GM10266 (cell line): ENCODE data around the gene DNAH2.

Experiments used
- DNase-seq: peaks from one replicate; pipeline ENCODE4 v3.0.0; 2012; ENCODE audit errors: extremely low spot score
- TF ChIP-seq, protein P1 (sequence below): IDR thresholded peaks from 2 replicates; pipeline ENCODE4 v1.5.1; 2012; ENCODE audit warnings: mild to moderate bottlenecking, low read depth; ENCODE audit not compliant: control insufficient read depth, insufficient read depth; ENCODE audit errors: missing control alignments

DNAH2 gene

GRCh38 chr17:7841396-7841914 is 123.9 kb downstream of the DNAH2 start:
- peak; percentile 62 for DNase-seq
- TF ChIP-seq, protein P1, sequence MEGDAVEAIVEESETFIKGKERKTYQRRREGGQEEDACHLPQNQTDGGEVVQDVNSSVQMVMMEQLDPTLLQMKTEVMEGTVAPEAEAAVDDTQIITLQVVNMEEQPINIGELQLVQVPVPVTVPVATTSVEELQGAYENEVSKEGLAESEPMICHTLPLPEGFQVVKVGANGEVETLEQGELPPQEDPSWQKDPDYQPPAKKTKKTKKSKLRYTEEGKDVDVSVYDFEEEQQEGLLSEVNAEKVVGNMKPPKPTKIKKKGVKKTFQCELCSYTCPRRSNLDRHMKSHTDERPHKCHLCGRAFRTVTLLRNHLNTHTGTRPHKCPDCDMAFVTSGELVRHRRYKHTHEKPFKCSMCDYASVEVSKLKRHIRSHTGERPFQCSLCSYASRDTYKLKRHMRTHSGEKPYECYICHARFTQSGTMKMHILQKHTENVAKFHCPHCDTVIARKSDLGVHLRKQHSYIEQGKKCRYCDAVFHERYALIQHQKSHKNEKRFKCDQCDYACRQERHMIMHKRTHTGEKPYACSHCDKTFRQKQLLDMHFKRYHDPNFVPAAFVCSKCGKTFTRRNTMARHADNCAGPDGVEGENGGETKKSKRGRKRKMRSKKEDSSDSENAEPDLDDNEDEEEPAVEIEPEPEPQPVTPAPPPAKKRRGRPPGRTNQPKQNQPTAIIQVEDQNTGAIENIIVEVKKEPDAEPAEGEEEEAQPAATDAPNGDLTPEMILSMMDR = peak; percentile 34

DNA sequence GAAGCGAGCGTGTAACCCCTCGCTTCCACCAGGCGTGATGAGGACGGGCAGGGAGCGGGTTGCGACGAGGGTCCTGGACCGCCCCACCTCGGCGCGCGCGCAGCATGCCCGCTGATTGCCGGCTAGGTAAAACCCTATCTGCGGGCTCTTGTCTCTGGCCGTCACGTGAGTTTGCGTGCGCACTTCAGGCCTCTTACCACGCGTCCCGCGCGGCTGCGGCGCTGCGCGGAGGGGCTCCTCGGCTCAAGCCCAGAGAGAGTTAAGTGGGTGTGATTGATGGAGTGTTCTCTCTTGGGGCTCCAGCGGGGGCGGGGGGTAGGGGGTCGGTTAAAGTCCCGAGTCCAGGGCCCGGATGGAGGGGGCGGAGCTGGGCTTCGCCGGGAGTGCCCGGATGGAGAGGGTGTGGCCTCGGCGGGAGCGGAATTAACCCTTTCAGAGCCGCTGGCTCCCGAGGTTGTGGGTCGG is 124.4 kb downstream of the DNAH2 start:
- DNase-seq = peak; percentile 86
- TF ChIP-seq, protein P1 = no peak

GRCh38 chr17:7842380-7843256 is 125.1 kb downstream of the DNAH2 start:
- DNase-seq = peak; percentile 82
- TF ChIP-seq, protein P1 = peak; percentile 23

DNA sequence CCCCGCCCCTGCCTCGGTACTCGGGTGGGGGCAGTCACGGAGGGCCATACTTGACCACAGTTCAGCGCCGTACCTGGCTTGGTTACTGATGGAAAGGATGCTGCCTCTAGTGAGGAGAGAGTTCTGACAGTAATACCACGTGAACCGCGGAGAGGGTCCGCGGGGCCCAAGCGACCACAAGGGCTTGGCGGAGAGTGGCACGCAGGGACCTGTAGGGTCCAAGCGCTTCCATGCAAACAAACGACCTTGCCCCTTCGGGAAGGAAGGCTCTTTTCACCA is 125.7 kb downstream of the DNAH2 start:
- no peak for DNase-seq
- TF ChIP-seq, protein P1 = no peak

DNA sequence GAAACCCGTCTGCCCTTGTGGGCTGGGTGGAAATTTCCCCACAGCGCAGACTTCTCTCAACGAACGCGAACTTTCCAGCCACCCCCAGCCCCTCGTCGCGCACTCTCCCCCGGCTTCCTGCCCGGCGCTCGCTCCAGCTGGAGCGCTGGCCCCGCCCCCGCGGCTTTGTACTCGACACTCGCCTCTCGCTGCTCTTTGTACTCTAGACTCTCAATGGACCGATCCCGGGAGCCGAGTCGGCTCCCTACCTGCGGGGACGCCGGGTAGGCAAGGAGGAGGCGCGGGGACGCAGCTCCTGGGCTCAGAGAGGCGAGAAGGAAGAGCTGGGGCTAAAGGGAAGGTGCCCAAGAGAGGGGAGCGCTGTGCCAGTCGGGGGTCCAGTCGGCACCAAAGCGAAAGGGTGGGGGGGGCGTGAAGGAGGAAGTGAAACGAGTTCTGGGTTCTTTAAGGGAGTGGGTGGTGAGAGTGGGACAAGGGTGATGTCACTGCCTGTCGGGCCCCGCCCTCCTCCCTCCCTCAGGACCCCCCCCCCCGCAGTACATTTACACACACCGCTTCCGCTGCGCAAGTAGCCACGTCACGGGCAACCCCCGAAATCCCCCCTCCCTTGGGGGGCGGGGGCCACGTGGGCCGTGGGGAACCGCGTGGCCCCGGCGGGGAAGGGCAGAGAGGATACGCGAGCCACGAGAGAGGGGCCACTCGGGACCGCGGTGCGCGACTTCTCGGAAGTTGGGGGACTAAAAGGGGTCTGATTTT is 126.2 kb downstream of the DNAH2 start:
- peak; percentile 95 for DNase-seq
- TF ChIP-seq, protein P1 = no peak

- peak; percentile 96 for DNase-seq
- TF ChIP-seq, protein P1 = no peak
These were observed 127.0 kb downstream of the DNAH2 start for GRCh38 chr17:7844292-7845154.
